T-helper 1 cell treated with Interleukin-12 subunit alpha and Interleukin-12 subunit beta and Interleukin-4 antibody, amounts not matched to agents 30 ng/mL and 1 ng/mL, for 36 hours (primary cell): ENCODE data around the gene SULT1C4. TPM values are rescaled to one million over a fixed set of nuclear protein-coding genes. Genes with fewer than 3 reads are reported as not detected.
"Not testable (repeated sequence)": the region's sequence is repeated elsewhere in the genome, so short reads cannot be mapped to it uniquely, and the experiment has no call there.

Experiments
- intact Hi-C: fragments of 100-400 bp; cut with micrococcal nuclease; formaldehyde crosslinking; loops from one replicate; pipeline ENCODE4 v1.15.1; 2024
- total RNA-seq: library from RNA; stranded (reverse); gene quantifications from 2 replicates; pipeline ENCODE4 v1.2.3, GENCODE V29; 2022

SULT1C4 gene
- total RNA-seq, 1 donor from 2014 or later = not detected

- intact Hi-C loops = no loop called here
These were observed 35.4 kb downstream of the SULT1C4 start for GRCh38 chr2:108412995-108413710.

- intact Hi-C loops = no loop called here
These were observed 35.9 kb downstream of the SULT1C4 start for GRCh38 chr2:108413711-108414095.

- intact Hi-C loops = no loop called here
These were observed 36.6 kb downstream of the SULT1C4 start for GRCh38 chr2:108414256-108414876.

- intact Hi-C loops = loop anchor here (5.0 kb wide), 1 partner anchor 167 kb away; no protein-coding TSS in a partner anchor
These were observed 37.2 kb downstream of the SULT1C4 start for GRCh38 chr2:108414945-108415344.

GRCh38 chr2:108417254-108417653 is 39.5 kb downstream of the SULT1C4 start:
- intact Hi-C loops = loop anchor here (5.0 kb wide), 1 partner anchor 165 kb away; no protein-coding TSS in a partner anchor

GRCh38 chr2:108418416-108418815 is 40.7 kb downstream of the SULT1C4 start:
- intact Hi-C loops = loop anchor here (5.0 kb wide), 1 partner anchor 164 kb away; no protein-coding TSS in a partner anchor

- intact Hi-C loops = no loop called here
These were observed 45.3 kb downstream of the SULT1C4 start for GRCh38 chr2:108423067-108423466.

- intact Hi-C loops = no loop called here
These were observed 45.9 kb downstream of the SULT1C4 start for GRCh38 chr2:108423502-108424251.

GRCh38 chr2:108428286-108429009 is 50.7 kb downstream of the SULT1C4 start:
- intact Hi-C loops = no loop called here

GRCh38 chr2:108435578-108435977 is 57.8 kb downstream of the SULT1C4 start:
- intact Hi-C loops = not testable (repeated sequence)

GRCh38 chr2:108436976-108437375 is 59.2 kb downstream of the SULT1C4 start:
- intact Hi-C loops = no loop called here

Other genes starting within 250 kb of the SULT1C4 start
- gene SULT1C3, start 138.0 kb upstream of the SULT1C4 start, total RNA-seq = not detected in 2 replicates
- gene SULT1C2, start 89.1 kb upstream of the SULT1C4 start, total RNA-seq = not detected in 2 replicates
- 48.2 and 49.9 TPM in 2 replicates for gene GCC2, start 71.3 kb downstream of the SULT1C4 start, total RNA-seq
- 81.0 and 82.2 TPM in 2 replicates for gene LIMS1, start 156.5 kb downstream of the SULT1C4 start, total RNA-seq